ENCODE data around the gene LIM2. TPM values are rescaled to one million over a fixed set of nuclear protein-coding genes. Genes with fewer than 3 reads are reported as not detected.

Gene LIM2
- total and polyA plus RNA-seq, 9 of the 15 experiments (the other 6 are each of a cell fraction or from before 2014, with no cell fraction given), result 0.07 to 0.45 (median 0.18) TPM; not detected in 4

DNA sequence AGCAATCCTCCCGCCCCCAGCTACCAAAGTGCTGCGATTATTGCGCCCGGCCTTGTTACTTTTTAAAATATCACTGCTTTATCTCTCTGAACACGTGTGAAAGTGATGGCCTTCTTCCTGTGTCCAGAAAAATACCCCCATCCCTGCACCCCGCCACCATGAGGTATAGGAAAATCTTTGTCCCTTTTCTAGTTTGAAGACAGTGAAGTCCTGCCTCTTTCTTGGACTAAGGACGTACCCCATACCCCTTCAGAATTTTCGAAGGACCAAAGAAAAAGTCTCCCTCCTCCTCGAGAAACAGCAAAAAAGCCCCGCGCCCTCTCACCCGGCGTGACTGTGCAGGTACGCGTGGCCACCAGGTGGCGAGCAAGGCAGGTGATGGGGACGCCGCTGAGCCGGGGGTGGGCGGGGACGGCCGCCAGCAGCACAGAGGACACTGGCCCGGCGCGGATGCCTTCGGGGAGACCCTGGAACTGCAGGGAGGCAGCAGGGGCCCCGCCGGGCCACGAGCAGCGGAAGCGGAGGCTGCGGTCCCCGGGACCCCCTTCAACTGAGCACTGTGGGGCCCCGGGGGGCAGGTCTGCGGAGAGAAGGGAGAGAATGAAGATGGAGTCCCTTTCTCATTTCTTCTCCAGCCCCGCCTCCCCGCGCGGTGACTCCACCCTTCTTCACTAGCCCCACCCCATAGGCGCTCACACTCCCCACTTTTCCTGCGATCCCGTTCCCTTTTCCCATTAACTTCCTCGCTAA lies 49.0 kb downstream of the LIM2 start (continued):
- TF ChIP-seq GMEB1 (CRISPR knock-in tag; IDR thresholded peaks at IDR 0.05), result peak; percentile 73
- TF ChIP-seq, protein P1, sequence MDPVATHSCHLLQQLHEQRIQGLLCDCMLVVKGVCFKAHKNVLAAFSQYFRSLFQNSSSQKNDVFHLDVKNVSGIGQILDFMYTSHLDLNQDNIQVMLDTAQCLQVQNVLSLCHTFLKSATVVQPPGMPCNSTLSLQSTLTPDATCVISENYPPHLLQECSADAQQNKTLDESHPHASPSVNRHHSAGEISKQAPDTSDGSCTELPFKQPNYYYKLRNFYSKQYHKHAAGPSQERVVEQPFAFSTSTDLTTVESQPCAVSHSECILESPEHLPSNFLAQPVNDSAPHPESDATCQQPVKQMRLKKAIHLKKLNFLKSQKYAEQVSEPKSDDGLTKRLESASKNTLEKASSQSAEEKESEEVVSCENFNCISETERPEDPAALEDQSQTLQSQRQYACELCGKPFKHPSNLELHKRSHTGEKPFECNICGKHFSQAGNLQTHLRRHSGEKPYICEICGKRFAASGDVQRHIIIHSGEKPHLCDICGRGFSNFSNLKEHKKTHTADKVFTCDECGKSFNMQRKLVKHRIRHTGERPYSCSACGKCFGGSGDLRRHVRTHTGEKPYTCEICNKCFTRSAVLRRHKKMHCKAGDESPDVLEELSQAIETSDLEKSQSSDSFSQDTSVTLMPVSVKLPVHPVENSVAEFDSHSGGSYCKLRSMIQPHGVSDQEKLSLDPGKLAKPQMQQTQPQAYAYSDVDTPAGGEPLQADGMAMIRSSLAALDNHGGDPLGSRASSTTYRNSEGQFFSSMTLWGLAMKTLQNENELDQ (CRISPR knock-in tag; IDR thresholded peaks at IDR 0.05; ENCODE audit: borderline replicate concordance), result no peak
- TF ChIP-seq POLR2G (IDR thresholded peaks at IDR 0.05; ENCODE audit: low read depth, low read length), result peak; percentile 68
- TF ChIP-seq STAT5A (IDR thresholded peaks at IDR 0.05; ENCODE audit: borderline replicate concordance, low read length), result no peak; the same call in 1 of the 2 replicates
- no peak for TF ChIP-seq EP300 (IDR thresholded peaks at IDR 0.05; ENCODE audit: low read length)
- TF ChIP-seq RB1 (IDR thresholded peaks at IDR 0.05; ENCODE audit: low read depth), result peak; percentile 62; the same call in 1 of the 2 replicates
- TF ChIP-seq MTF1 (CRISPR knock-in tag; IDR thresholded peaks at IDR 0.05; ENCODE audit: borderline replicate concordance), result no peak
- TF ChIP-seq ARNT (IDR thresholded peaks at IDR 0.05), result peak; percentile 68 to 85; a peak in 2 of 4 replicates
- TF ChIP-seq MYBL2 (IDR thresholded peaks at IDR 0.05; ENCODE audit: low read depth), result peak; percentile 25; the same call in 1 of the 2 replicates
- TF ChIP-seq MYBL2 (CRISPR knock-in tag; IDR thresholded peaks at IDR 0.05; ENCODE audit: borderline replicate concordance), result no peak
- TF ChIP-seq EGR1 (conservative IDR thresholded peaks at IDR 0.05), result peak; percentile 59
- TF ChIP-seq MYC (IDR thresholded peaks at IDR 0.05; ENCODE audit: low read depth, low read length), result peak; percentile 67
- TF ChIP-seq MYC (CRISPR knock-in tag; IDR thresholded peaks at IDR 0.05; ENCODE audit: borderline replicate concordance, low read depth), result no peak
- TF ChIP-seq ZNF592 (IDR thresholded peaks at IDR 0.05), result peak; percentile 65; the same call in 1 of the 2 replicates
- no peak for TF ChIP-seq NR2C2 (CRISPR knock-in tag; IDR thresholded peaks at IDR 0.05)
- TF ChIP-seq NR2C2 (tag; IDR thresholded peaks at IDR 0.05), result peak; percentile 80
- peak; percentile 27; the same call in 1 of the 2 replicates for TF ChIP-seq SMARCE1 (IDR thresholded peaks at IDR 0.05)
- no peak for TF ChIP-seq HINFP (tag; conservative IDR thresholded peaks at IDR 0.05; ENCODE audit: low read depth)
